ENCODE data around the gene C1R.

GRCh38 chr12:7075939-7076338, 16.3 kb downstream of the C1R start:
- TF ChIP-seq CTCF (IDR thresholded peaks at IDR 0.05) (no peak), POLR2A (IDR thresholded peaks at IDR 0.05) (no peak)

Measured in heart left ventricle (tissue), 13 donors.